Endometrium (tissue), 2 donors: ENCODE results near the gene SPCS2.
"Not testable (repeated sequence)": the region's sequence is repeated elsewhere in the genome, so short reads cannot be mapped to it uniquely, and the experiment has no call there.

Source experiments
- FAIRE-seq: peaks from 2 replicates; lab custom pipeline; 2012; peaks lifted over from hg19 to GRCh38; lab: Jason Lieb, UNC
- donor health status: control.
- donor health status: control.

Gene SPCS2

DNA sequence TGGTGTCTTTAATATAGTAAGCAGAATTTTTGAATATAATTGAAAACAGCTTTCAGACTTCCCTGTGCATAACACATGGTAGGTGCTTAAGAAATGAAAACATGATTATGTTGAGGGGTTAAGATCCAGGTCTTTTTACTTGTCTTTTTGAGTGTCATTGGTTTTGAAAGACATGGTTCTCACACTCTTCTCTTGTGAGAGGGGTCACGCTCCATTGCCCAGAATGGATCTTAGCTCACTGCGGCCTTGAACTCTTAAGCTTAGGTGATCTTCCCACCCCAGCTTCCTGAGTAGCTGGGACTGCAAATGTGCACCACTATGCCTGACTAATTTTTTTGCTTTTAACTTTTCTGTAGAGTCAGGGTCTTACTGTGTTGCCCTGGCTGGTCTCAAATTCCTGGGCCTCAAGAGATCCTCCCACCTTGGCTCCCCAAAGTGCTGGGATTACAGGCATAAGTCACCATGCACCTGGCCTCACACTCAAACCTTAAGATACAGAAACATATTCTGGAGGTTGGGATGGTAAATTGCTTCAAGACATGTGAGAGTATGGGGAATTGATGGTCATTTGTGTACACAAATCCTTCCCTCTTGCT is 1.4 kb downstream of the SPCS2 start:
- no peak for FAIRE-seq

DNA sequence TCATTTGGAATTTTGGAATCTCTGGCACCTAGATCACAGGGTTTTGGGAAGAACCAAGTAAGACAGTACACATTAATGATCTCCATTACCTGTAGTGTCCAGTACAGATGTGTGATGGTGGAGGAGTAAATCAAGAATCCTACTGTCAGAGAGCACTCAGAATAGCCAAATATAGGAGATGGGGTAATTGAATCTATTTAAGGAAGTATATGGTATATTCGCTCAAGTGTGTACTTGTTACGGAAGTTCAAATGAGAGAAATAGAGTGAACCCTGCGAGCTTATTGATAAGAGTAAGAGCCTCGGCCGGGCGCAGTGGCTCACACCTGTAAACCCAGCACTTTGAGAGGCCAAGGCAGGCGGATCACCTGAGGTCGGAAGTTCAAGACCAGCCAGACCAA is 2.2 kb downstream of the SPCS2 start:
- FAIRE-seq: no peak

DNA sequence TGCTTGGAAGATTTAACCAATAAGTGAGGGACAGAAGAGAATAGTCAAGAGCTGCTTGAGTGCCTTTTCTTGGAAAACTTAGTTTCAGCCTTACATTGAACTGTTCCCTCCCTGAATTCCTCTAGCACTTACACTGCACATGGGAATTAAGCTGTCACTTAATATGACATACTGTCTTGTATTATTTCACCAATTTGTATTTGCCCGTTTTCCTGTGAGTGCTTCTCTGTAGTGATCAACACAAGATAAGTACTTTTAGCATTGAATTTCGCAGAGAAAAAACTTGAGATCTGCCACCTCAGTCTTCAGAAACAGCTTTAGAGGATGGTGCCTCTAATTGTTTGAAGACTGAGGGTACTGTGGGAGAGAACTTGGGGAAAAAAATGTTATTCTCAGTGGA is 3.7 kb downstream of the SPCS2 start:
- FAIRE-seq: no peak

DNA sequence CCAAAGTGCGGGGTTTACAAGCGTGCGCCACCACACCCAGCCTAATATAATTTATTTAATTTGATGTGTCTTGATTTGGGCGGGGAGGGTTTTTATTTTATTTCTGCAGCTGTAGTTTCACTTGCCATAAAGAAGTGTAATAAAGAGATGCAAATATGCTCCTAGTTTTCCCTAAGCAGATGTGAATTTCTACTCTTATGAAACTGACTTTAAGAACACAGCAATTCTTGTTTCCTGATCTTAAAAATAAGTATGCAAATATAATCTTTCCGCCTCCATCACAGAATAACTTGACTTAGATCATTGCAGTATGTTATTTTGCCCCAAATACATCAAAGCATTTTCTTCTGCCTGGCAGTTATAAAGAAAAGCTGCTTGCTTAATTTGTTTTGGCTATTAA is 4.4 kb downstream of the SPCS2 start:
- FAIRE-seq: no peak

- no peak for FAIRE-seq
Observed at GRCh38 chr11:74954199-74954598, 5.1 kb downstream of the SPCS2 start.

DNA sequence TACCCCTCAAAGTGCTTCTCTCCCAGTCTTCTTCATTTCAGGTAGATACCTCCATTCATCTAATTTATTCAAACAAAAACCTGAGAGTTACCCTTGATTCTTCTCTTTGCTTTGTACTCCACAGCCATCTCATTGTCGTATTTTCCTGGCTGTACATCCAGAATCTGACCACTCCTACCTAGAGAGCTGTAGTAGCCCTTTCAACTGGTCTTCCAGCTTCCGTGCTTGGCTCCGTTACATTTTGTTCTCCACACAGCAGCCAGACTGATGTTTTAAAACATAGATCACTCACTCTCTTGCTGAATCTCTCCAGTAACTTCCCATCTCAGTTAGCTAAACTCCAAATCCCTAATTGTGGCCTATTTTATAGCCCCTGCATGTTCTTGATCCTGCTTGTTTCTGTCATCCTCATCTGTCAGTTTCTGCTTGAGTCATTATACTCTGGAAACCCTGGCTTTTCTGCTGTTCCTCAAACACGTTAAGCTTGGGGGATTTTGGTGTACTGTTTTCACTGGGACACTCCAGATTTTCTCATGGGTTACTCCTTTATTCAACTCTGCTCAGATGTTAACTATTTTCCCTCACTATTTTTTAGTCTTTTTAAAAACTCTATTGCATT is 7.4 kb downstream of the SPCS2 start:
- FAIRE-seq: no peak

GRCh38 chr11:74957937-74958629 is 9.0 kb downstream of the SPCS2 start:
- no peak for FAIRE-seq

GRCh38 chr11:74960128-74960527 is 11.1 kb downstream of the SPCS2 start:
- FAIRE-seq: not testable (repeated sequence)

DNA sequence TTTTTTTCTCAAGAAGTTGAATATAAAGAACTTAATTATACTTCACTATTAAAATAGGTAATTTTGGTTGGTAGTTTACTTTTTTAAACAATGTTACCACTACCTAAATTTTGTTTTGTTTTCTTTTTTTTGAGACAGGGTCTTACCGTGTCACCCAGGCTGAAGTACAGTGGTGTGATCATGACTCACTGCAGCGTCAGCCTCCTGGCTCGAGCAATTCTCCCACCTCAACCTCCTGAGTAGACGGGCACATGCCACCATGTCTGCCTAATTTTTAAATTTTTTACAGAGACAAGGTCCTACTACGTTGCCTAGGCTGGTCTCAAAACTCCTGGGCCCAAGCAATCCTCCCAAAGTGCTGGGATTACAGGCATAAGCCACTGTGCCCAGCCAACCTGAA is 17.6 kb downstream of the SPCS2 start:
- no peak for FAIRE-seq

DNA sequence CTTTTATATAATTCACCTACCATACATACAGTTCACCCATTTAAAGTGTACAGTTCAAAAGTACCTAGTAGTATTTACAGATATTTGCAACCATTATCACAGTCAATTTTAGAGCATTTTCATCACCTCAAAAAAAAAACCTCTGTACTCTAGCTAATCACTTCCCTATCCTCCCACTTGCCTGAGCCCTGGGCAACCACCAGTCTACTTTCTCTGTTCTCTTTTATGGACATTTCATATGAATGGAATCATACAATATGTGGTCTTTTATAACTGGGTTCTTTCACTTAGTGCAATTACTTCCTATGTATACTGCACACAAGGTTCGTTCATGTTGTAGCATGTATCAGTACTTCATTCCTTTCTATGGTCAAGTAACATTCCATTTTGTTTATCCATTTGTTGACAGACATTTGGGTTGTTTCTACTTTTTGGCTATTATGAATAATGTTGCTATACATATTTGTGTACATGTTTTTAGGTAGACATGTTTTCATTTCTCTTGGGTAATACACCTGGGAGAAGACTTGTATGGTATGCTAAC is 21.9 kb downstream of the SPCS2 start:
- no peak for FAIRE-seq

DNA sequence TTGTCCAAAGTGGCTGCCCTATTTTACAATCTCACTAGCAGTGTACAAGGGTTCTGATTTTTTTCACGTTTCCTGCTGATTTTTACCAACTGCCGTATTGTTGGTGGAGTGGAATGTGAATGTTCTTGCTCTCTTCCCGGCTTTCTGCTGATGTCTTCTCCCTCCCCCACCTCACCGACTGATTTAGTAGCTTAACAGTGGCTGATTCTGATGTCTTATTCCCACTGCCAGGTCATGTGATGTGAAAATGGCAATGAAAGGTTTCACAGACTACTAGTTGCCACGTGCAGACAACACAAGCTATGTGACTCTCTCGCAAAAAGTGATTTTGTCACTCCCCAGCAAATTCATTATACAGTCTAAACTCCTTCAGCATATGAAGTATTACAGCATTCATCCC is 22.4 kb downstream of the SPCS2 start:
- no peak for FAIRE-seq

DNA sequence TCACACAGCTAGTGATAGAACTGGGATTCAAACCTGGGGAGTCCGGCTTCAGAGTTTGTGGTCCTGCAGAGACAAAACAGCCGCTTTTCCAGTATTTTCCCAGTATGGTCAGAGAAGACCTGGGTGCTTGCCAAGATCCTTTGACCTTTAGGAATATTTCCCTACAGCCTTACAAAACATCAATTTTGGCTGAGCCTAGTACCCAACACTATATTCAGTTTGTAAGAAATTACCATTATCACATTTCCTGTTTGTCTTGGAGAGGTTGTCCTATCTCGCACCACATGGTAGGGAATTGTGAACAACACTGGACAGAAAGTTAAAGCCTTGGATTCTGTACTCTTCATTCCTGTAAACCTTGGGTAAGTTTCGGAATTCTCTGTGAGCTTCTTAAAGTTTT is 29.0 kb downstream of the SPCS2 start:
- no peak for FAIRE-seq

DNA sequence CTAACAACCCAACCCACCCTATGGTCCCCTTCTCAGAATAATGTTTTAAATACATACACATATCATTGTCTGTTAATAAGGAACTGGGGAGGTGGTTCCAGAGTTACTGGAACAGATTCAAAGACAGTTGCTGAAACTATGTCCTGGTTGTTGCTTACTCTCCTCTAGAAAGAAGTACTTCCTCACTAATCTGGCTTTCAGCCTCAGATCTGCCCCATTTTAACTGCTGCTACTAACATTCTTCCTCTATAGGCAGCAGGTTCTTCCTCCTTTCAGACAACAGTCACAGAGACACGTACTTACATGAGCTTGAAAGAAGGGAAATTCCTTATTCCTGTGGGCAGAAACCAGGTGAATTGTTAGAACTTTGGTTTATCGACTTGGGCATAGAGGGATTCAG is 31.6 kb downstream of the SPCS2 start:
- no peak for FAIRE-seq

GRCh38 chr11:74981888-74982287 is 32.8 kb downstream of the SPCS2 start:
- no peak for FAIRE-seq

- no peak for FAIRE-seq
Observed at GRCh38 chr11:74984070-74984469, 35.0 kb downstream of the SPCS2 start.

- no peak for FAIRE-seq
Observed at GRCh38 chr11:74984730-74985129, 35.7 kb downstream of the SPCS2 start.

GRCh38 chr11:74988541-74989259 is 39.6 kb downstream of the SPCS2 start, which contains the start of gene NEU3:
NEU3 (plus strand) TSS chr11:74988933; CDS start chr11:74989061, 128 bp downstream.
- no peak for FAIRE-seq

DNA sequence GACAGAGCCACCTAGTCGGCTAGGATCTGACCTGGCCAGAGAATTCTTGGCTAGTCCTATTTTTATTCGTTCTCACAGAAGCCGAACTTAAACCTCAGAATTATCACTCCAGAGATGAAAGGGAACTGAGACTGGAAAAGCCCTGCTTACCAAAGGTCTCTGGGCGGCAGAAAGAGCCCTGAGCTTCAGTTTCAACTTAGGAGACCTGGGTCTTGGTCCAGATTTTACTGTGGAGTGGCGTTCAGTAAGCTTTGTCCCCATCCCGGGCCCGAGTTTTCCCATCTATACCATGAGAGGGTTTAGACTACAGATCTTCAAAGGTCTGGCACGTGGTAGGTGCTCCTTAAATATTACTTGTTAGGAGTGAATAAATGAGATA is 40.2 kb downstream of the SPCS2 start:
- FAIRE-seq: no peak

- FAIRE-seq: not testable (repeated sequence)
Observed at GRCh38 chr11:74990150-74990549, 41.1 kb downstream of the SPCS2 start.

DNA sequence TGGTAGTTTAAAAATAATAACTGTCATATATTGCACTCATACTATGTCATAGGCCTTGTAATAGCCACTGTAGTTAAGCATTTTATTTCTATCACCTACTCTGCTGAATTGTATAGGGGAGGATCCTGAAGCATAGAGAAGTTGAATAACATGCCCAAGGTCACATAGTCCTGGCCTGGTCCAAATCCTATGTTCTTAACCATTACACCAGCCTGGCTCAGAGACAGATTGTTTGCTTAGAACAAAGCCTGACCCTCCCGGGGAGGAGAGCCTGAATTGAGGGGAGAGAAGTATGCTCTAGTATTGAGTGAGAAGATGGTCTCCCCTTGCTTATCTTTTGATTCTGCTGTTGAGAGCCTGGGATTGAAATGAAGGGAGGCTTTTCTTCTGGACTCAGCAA is 41.9 kb downstream of the SPCS2 start:
- FAIRE-seq: no peak

GRCh38 chr11:74992852-74993251 is 43.8 kb downstream of the SPCS2 start:
- no peak for FAIRE-seq

GRCh38 chr11:75000975-75001354 is 51.9 kb downstream of the SPCS2 start:
- no peak for FAIRE-seq

DNA sequence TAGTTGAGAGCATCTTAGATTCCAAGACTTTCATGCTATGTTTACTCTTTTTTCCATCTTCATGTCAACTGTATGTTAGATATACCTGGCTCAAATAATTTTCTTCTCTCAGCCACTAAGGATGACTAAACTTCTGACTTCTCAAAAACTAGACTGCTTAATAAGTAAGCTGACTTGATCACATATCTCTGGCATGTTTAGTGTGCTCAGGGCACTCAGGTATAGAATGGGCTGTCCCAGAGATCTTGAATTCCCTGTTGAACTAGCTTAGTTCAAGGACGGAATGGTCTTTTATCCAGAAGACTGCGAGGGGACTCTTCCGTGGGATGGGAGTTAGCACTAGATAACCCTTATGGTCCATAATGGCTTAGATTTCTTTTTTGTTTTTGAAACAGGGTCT is 52.6 kb downstream of the SPCS2 start:
- no peak for FAIRE-seq
